HG03108 (cell line): ENCODE results near the gene GDF10.

Source experiments
- ATAC-seq: cut with Tn5 transposase; IDR thresholded peaks from one replicate; pipeline ENCODE4 v1.9.1; 2021; ENCODE audit warnings: moderate library complexity; ENCODE audit not compliant: unreplicated experiment

GDF10 gene

GRCh38 chr10:47268696-47269095, 31.3 kb upstream of the GDF10 start:
- no peak for ATAC-seq

GRCh38 chr10:47269294-47269693, 30.7 kb upstream of the GDF10 start:
- ATAC-seq: no peak

GRCh38 chr10:47276071-47276470, 23.9 kb upstream of the GDF10 start:
- ATAC-seq: no peak

- no peak for ATAC-seq
These were observed 23.2 kb upstream of the GDF10 start for GRCh38 chr10:47276576-47277351.

- ATAC-seq: no peak
These were observed 22.4 kb upstream of the GDF10 start for GRCh38 chr10:47277352-47278151.

- ATAC-seq: no peak
These were observed 21.9 kb upstream of the GDF10 start for GRCh38 chr10:47278152-47278473.

- no peak for ATAC-seq
These were observed 21.3 kb upstream of the GDF10 start for GRCh38 chr10:47278720-47279119.

GRCh38 chr10:47279276-47279675, 20.7 kb upstream of the GDF10 start:
- ATAC-seq: no peak

- no peak for ATAC-seq
These were observed 17.9 kb upstream of the GDF10 start for GRCh38 chr10:47282005-47282656.

GRCh38 chr10:47282657-47283018, 17.4 kb upstream of the GDF10 start:
- ATAC-seq: no peak

GRCh38 chr10:47283101-47283630, 16.8 kb upstream of the GDF10 start:
- no peak for ATAC-seq

- ATAC-seq: no peak
These were observed 16.1 kb upstream of the GDF10 start for GRCh38 chr10:47283848-47284247.

GRCh38 chr10:47285381-47286115, 14.4 kb upstream of the GDF10 start:
- ATAC-seq: no peak

GRCh38 chr10:47286116-47286505, 13.9 kb upstream of the GDF10 start:
- no peak for ATAC-seq

- no peak for ATAC-seq
These were observed 13.2 kb upstream of the GDF10 start for GRCh38 chr10:47286591-47287315.

- no peak for ATAC-seq
These were observed 12.6 kb upstream of the GDF10 start for GRCh38 chr10:47287365-47287802.

- ATAC-seq: no peak
These were observed 12.2 kb upstream of the GDF10 start for GRCh38 chr10:47287805-47288204.

- no peak for ATAC-seq
These were observed 11.8 kb upstream of the GDF10 start for GRCh38 chr10:47288236-47288635.

- no peak for ATAC-seq
These were observed 11.0 kb upstream of the GDF10 start for GRCh38 chr10:47288916-47289495.

GRCh38 chr10:47289921-47290320, 10.1 kb upstream of the GDF10 start:
- no peak for ATAC-seq
